CD4-positive, alpha-beta T cell (primary cell): ENCODE measurements around the gene PTTG1IP. TPM values are rescaled to one million over a fixed set of nuclear protein-coding genes. Genes with fewer than 3 reads are reported as not detected.

Experiments
- ATAC-seq: fragments of 200-7000 bp; cut with Tn5 transposase; one replicate; pipeline ENCODE4 v1.10.0; 2022; ENCODE audit warnings: mild to moderate bottlenecking; ENCODE audit not compliant: poor library complexity
- CTCF ChIA-PET: fragments of 350-600 bp; sonication (Branson Sonifier 250); formaldehyde crosslinking; loops from one replicate; lab custom pipeline; 2021; ENCODE audit warnings: antibody characterized with exemption, inconsistent platforms; lab: Charles Lee
- POLR2A ChIA-PET: fragments of 350-600 bp; sonication (Branson Sonifier 250); formaldehyde crosslinking; loops from one replicate; lab custom pipeline; 2021; ENCODE audit warnings: antibody characterized with exemption, inconsistent platforms; lab: Charles Lee
- DNase-seq, 14 experiments: peaks; one replicate each; pipeline ENCODE4 v3.0.0-alpha.2; 2013 to 2020; ENCODE audit warnings: mixed read lengths in 2 of 14
- H3K27ac ChIP-seq, 2 donors: one replicate each; pipeline versions ENCODE4 v1.5.1 to v1.7.0; 2013; ENCODE audit warnings: low read length in 2 of 2, low read depth in 1 of 2, mild to moderate bottlenecking in 1 of 2
- H3K27me3 ChIP-seq, 2 experiments: 1 replicate in 1 of 2; 2 replicates in 1 of 2; pipeline versions ENCODE4 v1.6.1 to v1.7.0; 2013; ENCODE audit warnings: low read length in 2 of 2, control low read depth in 1 of 2, mild to moderate bottlenecking in 1 of 2, moderate library complexity in 1 of 2; ENCODE audit not compliant: insufficient read depth in 2 of 2, control insufficient read depth in 1 of 2
- H3K36me3 ChIP-seq: one replicate; pipeline ENCODE4 v1.6.1; 2013; ENCODE audit warnings: low read length, control low read depth; ENCODE audit not compliant: insufficient read depth
- H3K4me1 ChIP-seq: one replicate; pipeline ENCODE4 v1.6.1; 2013; ENCODE audit warnings: low read length, control low read depth; ENCODE audit not compliant: insufficient read depth
- H3K4me3 ChIP-seq: one replicate; pipeline ENCODE4 v1.5.1; 2013; ENCODE audit warnings: mild to moderate bottlenecking, low read length, moderate library complexity
- H3K9me3 ChIP-seq, 2 experiments: 1 replicate in 1 of 2; 2 replicates in 1 of 2; pipeline versions ENCODE4 v1.6.1 to v1.7.0; 2013; ENCODE audit warnings: low read length in 2 of 2, mild to moderate bottlenecking in 2 of 2, control low read depth in 1 of 2, moderate library complexity in 1 of 2; ENCODE audit not compliant: control insufficient read depth in 1 of 2, insufficient read depth in 1 of 2
- H3K27ac Mint-ChIP-seq: one replicate; pipeline ENCODE4 v1.8.0; 2020; ENCODE audit warnings: mixed read lengths
- H3K27me3 Mint-ChIP-seq: one replicate; pipeline ENCODE4 v1.8.0; 2021; ENCODE audit warnings: mixed read lengths
- H3K36me3 Mint-ChIP-seq: one replicate; pipeline ENCODE4 v1.8.0; 2021; ENCODE audit warnings: low read depth, mixed read lengths
- H3K4me1 Mint-ChIP-seq: one replicate; pipeline ENCODE4 v1.8.0; 2021; ENCODE audit warnings: low read depth, mixed read lengths
- H3K4me3 Mint-ChIP-seq: one replicate; pipeline ENCODE4 v1.8.0; 2020; ENCODE audit warnings: mild to moderate bottlenecking, mixed read lengths
- H3K9me3 Mint-ChIP-seq: one replicate; pipeline ENCODE4 v1.8.0; 2020; ENCODE audit warnings: mixed read lengths
- intact Hi-C, 2 experiments: fragments of 100-400 bp; cut with DNase I in 1 of 2; cut with micrococcal nuclease in 1 of 2; formaldehyde crosslinking; loops; one replicate each; pipeline versions ENCODE4 v1.15.1 to v1.9.0; 2023 to 2025; cut with DNase I, micrococcal nuclease
- total RNA-seq, 174 experiments: library from RNA in 2 of 174; stranded (reverse) in 2 of 174; gene quantifications; one replicate each; pipeline ENCODE4 v1.2.3 and lab custom pipeline; 2021 to 2026
- TF ChIP-seq, protein P1 (sequence below): fragments of 200-600 bp; IDR thresholded peaks from one replicate; pipeline ENCODE4 v1.8.0; 2022; ENCODE audit warnings: antibody characterized with exemption, mild to moderate bottlenecking

The PTTG1IP gene
- total RNA-seq, 2 experiments from 2014 or later = 99.0 to 99.5 TPM

DNA sequence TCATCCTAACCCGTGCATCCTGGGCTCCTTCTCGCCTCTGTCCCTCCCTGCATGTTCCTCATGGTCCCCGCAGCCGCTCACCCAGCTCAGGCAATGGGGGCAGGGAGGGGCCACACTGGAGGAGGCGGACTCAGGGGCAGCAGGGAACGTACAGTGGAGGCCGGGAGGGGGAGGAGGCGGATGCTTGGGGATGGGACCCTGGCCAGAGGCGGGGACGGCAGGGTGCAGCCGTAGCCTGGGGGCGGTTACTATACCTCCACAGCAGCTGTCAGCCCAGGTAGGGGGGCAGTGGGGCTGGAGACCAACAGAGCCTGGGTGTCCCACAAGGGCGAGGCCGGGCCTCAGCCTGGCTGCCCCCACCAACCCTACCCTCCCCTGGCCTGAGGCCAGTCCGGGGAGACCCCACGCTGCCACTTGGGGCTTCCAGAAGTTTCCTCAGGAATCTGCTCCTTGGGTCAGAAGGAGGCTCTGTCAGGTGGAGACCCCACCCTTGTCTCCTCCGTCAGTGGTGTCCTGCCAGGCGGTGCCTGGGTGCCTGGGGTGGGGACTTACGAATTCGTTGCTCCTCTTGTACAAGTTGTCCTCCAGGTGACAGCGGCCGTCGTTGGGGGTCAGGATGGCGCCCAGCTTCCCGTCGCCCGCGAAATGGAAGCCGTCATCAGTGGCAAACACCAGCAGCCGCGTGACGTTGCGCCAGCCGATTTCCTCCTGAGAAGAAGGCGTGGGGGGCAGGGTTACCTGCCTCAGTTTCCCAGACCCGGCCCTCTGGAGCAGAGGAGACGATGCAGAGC is 26.5 kb upstream of the PTTG1IP start:
- H3K4me1 Mint-ChIP-seq = peaks cover 8% of the 10 kb centered on the region

DNA sequence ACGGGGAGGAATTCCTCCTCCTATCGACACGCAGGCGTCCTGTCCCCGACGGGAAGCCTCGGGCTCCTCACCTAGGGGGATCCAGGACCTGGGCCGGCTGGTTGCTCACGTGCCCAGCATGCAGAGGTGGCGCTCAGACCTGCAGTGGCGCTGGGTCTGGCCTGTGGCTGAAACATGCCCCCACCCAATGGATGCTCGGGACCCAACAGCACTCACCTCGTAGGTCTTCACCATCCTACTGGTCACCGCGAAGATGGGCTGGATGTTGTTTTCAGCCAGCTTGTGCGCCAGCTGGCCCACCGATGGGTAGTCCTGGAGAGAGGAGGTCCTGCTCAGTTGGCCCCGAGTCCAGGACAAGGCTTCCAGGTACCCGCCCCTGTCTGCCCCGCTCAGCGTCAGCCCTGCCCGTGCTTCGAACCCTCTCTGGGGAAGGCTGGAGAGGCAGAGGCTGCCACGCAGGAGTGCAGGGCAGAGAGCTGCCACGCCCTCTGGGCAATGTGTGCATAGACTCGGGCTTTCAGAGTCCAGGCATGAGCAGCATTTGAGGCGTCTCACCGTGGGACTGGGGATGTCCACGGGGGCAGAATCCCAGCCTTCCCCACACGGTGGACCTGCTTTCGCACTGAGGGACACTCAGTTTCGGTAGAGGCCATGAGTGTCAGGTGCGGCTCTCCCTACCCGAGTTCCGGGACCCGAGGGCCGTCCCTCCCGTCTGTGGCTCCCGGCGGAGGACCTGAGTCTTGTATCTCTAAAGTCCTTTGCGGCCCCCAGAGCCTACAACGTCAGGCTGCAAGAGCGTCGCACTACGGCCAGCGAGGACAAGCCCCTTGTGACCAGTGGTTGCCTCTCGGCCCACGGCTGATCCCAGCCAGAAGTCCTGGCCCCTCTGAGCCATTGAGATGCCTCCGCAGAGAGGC is 25.6 kb upstream of the PTTG1IP start:
- Histone ChIP-seq H3K4me3 (no peak overlapping the region), H3K27ac (no peak overlapping the region), H3K9me3 (no peaks in the 10 kb centered on the region), H3K27me3 (no peaks in the 10 kb centered on the region), H3K36me3 (peaks cover 93% of the 10 kb centered on the region), H3K4me1 (peaks cover 12% of the 10 kb centered on the region)
- peaks cover under 1% of the 10 kb centered on the region for H3K4me1 Mint-ChIP-seq
- H3K4me3 Mint-ChIP-seq = no peak overlapping the region
- ATAC-seq (no peak), DNase-seq (no peak)
- ChIA-PET POLR2A (interaction anchor here (1.2 to 3.8 kb wide), 3 partner anchors 13 to 33 kb away, joined by 4 to 13 read pairs (median 5); no protein-coding TSS in a partner anchor), CTCF (no interaction called here)
- H3K27me3 Mint-ChIP-seq = no peaks in the 10 kb centered on the region
- no peaks in the 10 kb centered on the region for H3K9me3 Mint-ChIP-seq
- intact Hi-C loops = no loop called here
- TF ChIP-seq, protein P1, sequence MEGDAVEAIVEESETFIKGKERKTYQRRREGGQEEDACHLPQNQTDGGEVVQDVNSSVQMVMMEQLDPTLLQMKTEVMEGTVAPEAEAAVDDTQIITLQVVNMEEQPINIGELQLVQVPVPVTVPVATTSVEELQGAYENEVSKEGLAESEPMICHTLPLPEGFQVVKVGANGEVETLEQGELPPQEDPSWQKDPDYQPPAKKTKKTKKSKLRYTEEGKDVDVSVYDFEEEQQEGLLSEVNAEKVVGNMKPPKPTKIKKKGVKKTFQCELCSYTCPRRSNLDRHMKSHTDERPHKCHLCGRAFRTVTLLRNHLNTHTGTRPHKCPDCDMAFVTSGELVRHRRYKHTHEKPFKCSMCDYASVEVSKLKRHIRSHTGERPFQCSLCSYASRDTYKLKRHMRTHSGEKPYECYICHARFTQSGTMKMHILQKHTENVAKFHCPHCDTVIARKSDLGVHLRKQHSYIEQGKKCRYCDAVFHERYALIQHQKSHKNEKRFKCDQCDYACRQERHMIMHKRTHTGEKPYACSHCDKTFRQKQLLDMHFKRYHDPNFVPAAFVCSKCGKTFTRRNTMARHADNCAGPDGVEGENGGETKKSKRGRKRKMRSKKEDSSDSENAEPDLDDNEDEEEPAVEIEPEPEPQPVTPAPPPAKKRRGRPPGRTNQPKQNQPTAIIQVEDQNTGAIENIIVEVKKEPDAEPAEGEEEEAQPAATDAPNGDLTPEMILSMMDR = no peak
- peaks cover 69% of the 10 kb centered on the region for H3K36me3 Mint-ChIP-seq
- no peak overlapping the region for H3K27ac Mint-ChIP-seq

More for the DNA sequence above, 26.5 kb upstream of the PTTG1IP start:
- H3K4me3 Mint-ChIP-seq = no peak overlapping the region
- no peak overlapping the region for H3K27ac ChIP-seq
- no peak for DNase-seq
- H3K36me3 Mint-ChIP-seq = peaks cover 70% of the 10 kb centered on the region
- peaks cover 93% of the 10 kb centered on the region for H3K36me3 ChIP-seq
- H3K4me3 ChIP-seq = no peak overlapping the region
- POLR2A ChIA-PET = interaction anchor here (0.6 to 2.0 kb wide), 4 partner anchors 7 to 28 kb away, joined by 3 to 6 read pairs (median 4); partner anchors contain the start of gene PTTG1IP
- ATAC-seq = no peak
- CTCF ChIA-PET = no interaction called here
- no peaks in the 10 kb centered on the region for H3K9me3 Mint-ChIP-seq
- H3K27me3 Mint-ChIP-seq = no peaks in the 10 kb centered on the region
- intact Hi-C loops = no loop called here
- TF ChIP-seq, protein P1 = no peak
- H3K27ac Mint-ChIP-seq = no peak overlapping the region
- no peaks in the 10 kb centered on the region for H3K9me3 ChIP-seq
- peaks cover 20% of the 10 kb centered on the region for H3K4me1 ChIP-seq
- H3K27me3 ChIP-seq = no peaks in the 10 kb centered on the region

DNA sequence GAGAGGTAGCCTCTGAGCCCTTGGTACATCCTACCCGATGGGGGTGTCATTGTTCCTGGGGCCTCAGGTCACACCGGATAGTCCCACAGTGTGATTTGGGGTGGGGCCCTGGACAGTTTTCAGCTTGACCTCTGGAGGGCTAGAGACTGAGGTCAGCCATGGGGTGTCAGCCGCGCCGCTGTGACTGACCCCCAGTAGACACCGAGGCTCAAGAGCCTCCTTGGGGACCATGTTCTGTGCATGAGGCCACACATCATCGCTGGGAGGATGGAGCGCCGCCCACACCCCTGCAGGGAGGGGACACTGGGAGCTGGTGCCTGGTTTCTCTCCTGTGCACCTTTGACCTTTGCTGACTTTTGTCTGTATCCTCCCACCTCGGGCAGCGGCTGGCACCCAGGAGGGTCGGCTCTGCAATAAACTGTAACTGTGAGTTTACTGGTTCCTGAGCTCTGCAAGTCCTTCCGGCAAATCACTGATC is 24.6 kb upstream of the PTTG1IP start:
- no peak for DNase-seq
- Histone ChIP-seq H3K4me3 (no peak overlapping the region), H3K27me3 (no peaks in the 10 kb centered on the region), H3K9me3 (no peaks in the 10 kb centered on the region), H3K36me3 (peaks cover 93% of the 10 kb centered on the region), H3K4me1 (peaks cover 21% of the 10 kb centered on the region), H3K27ac (no peak overlapping the region)
- TF ChIP-seq, protein P1 = no peak
- H3K36me3 Mint-ChIP-seq = peaks cover 73% of the 10 kb centered on the region
- ATAC-seq = no peak
- POLR2A ChIA-PET = interaction anchor here (1.2 to 3.8 kb wide), 5 partner anchors 13 to 34 kb away, joined by 4 to 13 read pairs (median 5); no protein-coding TSS in a partner anchor
- H3K4me3 Mint-ChIP-seq = no peak overlapping the region
- no peaks in the 10 kb centered on the region for H3K9me3 Mint-ChIP-seq
- H3K27ac Mint-ChIP-seq = no peak overlapping the region
- CTCF ChIA-PET = no interaction called here
- intact Hi-C loops = no loop called here
- H3K4me1 Mint-ChIP-seq = peaks cover 7% of the 10 kb centered on the region
- H3K27me3 Mint-ChIP-seq = no peaks in the 10 kb centered on the region
